NCI-H2029 treated with DMSO at 0.1 percent for 48 hours (cell line): Measurements from ENCODE around the gene SERTAD2.

Experiments
- DNase-seq: peaks from one replicate; lab custom pipeline; 2025; lab: John Stamatoyannopoulos, UW

The SERTAD2 gene

GRCh38 chr2:64581777-64582539, 71.8 kb downstream of the SERTAD2 start:
- DNase-seq = no peak
